Hypothalamus (tissue), 51 donors: Measurements from ENCODE around the gene FLNB.
"Not testable (repeated sequence)": the region's sequence is repeated elsewhere in the genome, so short reads cannot be mapped to it uniquely, and the experiment has no call there.

ENCODE experiments used
- DNase-seq, 51 donors: peaks; one replicate each; lab custom pipeline; 2025; lab: John Stamatoyannopoulos, UW

Gene FLNB

GRCh38 chr3:58051196-58051595 is 43.0 kb downstream of the FLNB start:
- no peak for DNase-seq

DNA sequence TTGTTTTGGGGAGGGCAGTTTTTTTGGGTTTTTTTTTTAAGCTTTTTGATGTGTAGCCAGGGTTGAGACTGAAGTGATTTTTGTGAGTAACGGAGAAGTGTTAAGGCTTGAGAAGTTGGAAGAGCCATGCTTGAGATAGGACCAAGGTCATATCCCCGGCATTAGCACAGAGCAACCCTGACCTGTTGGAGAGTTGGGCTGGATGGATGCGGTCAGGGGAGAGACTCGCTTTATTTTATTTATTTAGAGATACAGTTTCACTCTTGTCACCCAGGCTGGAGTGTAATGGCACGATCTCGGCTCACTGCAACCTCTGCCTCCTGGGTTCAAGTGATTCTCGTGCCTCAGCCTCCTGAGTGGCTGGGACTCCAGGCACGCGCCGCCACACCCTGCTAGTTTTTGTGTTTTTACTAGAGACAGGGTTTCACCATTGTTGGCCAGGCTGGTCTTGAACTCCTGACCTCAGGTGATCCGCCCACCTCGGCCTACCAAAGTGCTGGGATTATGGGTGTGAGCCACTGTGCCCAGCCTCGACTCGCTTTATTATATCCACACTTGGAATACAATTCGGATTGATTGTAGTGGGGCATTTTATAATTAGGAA is 43.5 kb downstream of the FLNB start:
- DNase-seq = not testable (repeated sequence)

- peak in 30 of 51 donors; percentile 3 to 74 (median 28) for DNase-seq
Measured at GRCh38 chr3:58052373-58053273, 44.4 kb downstream of the FLNB start.

DNA sequence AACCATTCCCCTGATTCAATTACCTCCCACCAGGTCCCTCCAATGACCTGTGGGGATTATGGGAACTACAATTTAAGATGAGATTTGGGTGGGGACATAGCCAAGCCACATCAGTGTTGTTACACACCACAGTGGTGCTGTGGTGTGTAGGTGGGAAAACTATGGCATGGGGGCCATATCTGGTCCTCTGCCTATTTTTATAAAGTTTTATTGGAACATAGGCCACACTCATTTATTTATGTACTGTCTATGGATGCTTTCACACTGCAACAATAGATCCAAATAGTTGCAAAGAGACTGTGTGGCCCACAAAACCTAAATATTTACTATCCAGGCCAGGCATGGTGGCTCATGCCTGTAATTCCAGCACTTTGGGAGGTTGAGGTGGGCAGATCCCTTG is 46.4 kb downstream of the FLNB start:
- no peak for DNase-seq

GRCh38 chr3:58055314-58055713 is 47.1 kb downstream of the FLNB start:
- no peak for DNase-seq

DNA sequence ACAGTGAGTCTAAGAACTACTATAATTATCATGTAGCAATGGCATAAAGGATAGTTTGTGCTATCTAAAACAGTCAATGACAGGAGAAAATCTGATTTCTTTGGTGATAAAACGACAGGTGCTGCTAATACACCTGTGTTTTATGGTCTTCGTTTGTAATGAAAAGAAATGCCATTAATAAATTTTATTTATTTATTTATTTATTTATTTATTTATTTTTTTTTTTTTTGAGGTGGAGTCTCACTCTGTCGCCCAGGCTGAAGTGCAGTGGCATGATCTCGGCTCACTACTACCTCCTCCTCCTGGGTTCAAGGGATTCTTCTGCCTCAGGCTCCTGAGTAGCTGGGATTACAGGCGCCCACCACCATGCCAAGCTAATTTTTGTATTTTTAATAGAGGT is 47.7 kb downstream of the FLNB start:
- not testable (repeated sequence) for DNase-seq

DNA sequence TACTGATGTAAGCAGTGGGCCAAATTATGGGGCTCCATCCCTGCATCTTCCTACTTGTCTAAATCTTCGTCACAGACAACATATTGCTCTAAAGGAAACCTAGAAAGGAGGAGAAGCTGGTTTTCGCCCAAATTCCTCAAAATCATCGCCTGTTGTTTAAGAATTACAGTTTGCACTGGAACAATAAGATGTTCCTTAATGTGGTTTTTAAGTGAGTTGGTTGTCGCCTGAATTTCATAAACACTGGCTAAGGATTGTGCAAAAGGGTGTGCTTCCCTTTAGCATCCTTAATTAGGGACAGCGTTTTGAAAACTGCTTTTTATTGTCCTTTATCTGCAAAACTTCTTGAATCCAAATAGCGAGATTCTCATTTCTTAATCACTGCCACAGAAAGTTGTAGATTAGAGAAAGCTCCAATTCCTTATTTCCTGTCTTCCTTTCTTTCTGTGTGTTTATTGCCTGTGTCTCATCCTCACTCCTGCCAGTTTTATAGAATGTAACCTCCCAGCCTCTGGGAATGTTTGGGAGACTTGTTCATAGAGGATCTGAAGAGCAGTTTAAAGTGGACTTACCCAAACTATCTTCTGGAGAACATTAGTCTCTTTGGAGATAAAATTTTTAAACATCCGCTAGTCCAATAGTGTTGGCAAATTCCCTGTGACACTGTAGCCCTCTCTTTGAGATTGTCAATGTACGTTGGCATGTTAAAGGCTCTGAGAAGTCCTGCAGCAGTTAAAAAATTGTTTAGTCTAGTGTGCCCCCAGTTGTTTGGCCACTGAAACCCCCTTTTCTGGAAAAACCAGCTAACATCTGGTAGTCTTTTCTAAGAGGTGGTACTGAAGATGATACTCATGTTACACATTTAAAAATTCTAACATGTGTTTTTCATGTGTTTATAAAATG is 50.4 kb downstream of the FLNB start:
- DNase-seq = no peak

GRCh38 chr3:58059349-58060321 is 51.4 kb downstream of the FLNB start:
- no peak for DNase-seq

DNA sequence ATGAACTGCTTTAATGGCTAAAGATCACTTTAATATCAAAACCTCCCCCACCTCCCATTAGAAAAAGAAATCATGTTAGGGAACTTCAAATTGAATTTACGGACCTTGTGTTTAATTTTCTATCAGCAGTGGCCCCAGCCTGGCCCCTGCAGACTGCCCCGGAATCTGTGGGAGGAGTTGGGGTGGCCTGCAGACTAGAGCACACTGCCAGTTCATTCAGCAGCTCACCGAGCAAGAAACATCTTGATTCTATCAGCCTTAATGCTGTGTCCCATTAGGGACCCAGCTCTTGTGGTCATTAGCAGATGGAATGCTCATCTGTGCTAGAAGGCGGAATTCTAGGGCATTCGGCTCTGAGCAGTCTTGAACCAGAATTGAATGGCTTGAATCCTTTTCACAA is 54.2 kb downstream of the FLNB start:
- DNase-seq = no peak

DNA sequence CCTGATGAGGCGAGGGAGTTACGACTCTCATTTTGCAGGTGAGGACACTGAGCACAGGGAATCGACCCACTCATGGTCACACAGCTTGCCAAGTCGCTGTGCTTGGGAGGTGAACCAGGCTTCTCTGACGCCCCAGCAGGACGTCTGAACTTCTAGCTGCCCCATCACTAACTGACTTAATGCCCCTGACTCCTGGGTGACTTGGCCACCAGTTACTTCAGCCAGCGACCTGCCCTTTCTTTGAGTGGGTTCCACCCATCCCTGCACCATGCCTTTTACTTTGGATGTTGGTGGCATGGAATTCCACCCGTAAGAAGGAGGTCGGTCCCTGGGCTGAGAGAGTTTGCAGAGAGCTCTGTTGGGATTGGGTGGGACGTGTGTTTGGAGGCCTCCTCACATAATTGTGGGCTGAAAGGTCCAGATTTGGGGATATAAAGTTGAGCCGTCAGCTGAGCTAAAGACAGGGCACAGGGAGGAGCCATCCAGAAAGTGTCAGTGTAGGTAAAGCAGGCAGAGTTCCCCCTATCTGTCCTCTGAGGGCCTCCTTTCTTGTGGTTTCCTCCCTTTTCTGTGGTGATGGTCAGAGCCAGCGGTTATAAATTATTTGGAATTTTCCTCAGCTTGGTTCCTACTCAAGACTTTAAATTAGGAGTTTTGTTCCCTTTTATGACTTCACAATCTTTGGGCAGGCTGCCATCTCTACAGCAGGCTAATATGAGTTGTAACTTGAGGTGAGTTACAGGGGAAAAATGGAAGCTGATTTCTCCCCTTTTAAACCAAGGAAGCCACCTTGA is 55.0 kb downstream of the FLNB start:
- DNase-seq = peak in 1 of 51 donors; percentile 5

- DNase-seq = no peak
Measured at GRCh38 chr3:58064923-58065638, 56.9 kb downstream of the FLNB start.

DNA sequence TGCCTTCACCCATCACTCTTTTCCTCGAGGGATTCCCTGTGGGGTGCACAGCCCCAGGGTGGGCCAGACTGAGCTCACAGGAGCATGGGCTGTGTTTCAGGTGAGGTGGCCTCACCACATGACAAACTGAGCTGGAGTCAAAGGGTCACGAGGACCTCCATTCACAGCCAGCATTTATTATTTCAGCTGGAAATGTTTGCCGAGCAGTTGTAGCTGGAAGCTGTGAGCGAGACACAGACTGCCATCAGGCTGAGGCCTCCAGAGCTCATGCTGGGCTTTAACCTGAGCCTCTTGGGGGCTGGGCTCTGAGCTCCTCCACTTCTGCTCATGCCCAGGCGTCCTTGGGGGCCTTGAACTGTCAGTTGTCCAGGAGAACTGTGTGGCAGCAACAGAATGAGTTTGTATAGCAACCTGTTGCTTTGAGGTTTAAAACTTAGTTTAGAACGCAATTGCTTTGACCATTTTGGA is 57.5 kb downstream of the FLNB start:
- no peak for DNase-seq

DNA sequence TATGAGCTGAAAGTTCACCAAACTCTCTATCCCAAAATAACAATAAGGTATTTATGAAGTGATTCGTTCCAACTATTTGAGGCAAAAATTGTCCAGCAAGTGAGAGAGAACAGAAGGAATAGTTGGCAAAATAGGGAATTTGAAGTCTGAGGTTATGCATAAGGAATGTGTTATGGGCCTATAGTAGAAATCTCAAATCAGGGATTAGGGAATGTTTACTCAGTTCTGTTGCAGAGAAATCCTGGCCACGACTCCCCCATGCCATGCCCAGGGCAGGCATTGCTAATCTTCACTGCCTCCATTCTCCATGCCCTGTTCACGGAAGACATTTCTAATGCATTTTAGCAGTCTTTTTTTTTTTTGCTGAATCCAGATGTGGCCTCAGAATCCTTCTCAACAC is 58.6 kb downstream of the FLNB start:
- no peak for DNase-seq

GRCh38 chr3:58068122-58068809 is 60.0 kb downstream of the FLNB start:
- DNase-seq = peak in 9 of 51 donors; percentile 6 to 53 (median 14)

DNA sequence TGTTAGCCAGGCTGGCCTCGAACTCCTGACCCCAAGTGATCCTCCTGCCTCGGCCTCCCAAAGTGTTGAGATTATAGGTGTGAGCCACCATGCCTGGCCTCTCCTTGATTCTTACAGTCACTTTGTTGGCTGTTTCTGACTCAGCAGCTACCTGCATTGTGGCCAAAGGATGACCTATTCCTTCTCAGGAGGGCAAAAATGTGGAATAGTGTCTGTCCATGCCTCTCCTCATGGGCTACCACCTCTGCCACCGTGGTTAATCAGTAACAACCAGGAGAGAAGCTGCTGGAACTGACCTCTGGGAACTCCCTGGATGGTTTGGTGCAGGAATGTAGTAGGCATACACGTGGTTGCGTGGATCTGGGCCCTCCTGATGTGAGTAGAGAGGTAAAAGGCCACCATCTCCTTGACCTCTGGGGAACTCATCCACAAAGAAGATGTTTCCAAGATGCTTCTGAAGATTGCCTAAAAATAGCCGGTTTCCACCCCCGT is 63.3 kb downstream of the FLNB start:
- DNase-seq = no peak

DNA sequence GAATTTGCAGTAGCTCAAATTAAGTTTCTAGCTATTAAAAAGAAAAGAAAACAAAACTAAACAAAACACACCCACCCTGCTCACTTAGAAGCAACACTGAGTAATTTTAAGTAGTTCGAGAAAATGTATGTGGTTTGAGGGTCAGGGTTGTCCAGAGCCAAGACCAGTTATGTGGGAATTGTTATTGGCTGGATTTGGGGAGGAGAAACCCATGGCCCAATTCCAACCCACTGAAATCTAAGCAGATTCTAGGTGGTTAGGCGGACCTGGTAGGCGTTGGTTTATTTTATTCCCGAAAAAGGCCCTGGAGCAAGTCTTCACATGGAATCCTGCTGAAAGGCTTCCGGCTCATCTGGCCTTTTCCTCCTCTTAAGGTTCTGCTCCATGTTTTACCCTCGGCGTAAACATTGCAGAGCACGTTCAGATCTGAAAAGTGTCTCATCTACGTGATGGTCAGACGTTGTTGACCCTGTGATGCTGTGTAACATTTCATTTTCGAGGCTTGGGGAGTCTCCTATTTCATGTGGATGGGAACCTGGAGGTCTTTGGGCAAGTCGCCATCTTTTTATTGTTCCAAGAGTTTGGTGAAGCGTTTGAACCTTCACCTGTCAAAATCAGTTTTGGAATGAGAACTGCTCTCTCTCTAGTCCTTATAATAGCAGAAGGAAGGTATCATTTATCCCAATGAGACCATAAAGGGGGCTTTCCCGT is 64.0 kb downstream of the FLNB start:
- no peak for DNase-seq

GRCh38 chr3:58072763-58073130 is 64.5 kb downstream of the FLNB start:
- DNase-seq = no peak
